ENCODE data around the gene RSAD2.
"Not testable (repeated sequence)": the region's sequence is repeated elsewhere in the genome, so short reads cannot be mapped to it uniquely, and the experiment has no call there.

The RSAD2 gene

GRCh38 chr2:6864923-6865345 is 12.6 kb upstream of the RSAD2 start:
- DNase-seq (ENCODE audit: low read depth) = no peak

- DNase-seq (ENCODE audit: low read depth) = peak; percentile 54
Observed at GRCh38 chr2:6865346-6866274, 12.0 kb upstream of the RSAD2 start, which contains the start of gene CMPK2. Gene CMPK2 (minus strand): TSS chr2:6865907. CDS start chr2:6865696, 211 bp downstream.

GRCh38 chr2:6866275-6866671 is 11.3 kb upstream of the RSAD2 start:
- no peak for DNase-seq (ENCODE audit: low read depth)

GRCh38 chr2:6866982-6867381 is 10.6 kb upstream of the RSAD2 start:
- DNase-seq (ENCODE audit: low read depth) = no peak

GRCh38 chr2:6872394-6872793 is 5.2 kb upstream of the RSAD2 start:
- DNase-seq (ENCODE audit: low read depth) = no peak

GRCh38 chr2:6874032-6874431 is 3.5 kb upstream of the RSAD2 start:
- DNase-seq (ENCODE audit: low read depth) = no peak

- DNase-seq (ENCODE audit: low read depth) = no peak
Observed at GRCh38 chr2:6876309-6876708, 1.3 kb upstream of the RSAD2 start.

GRCh38 chr2:6878549-6878948 is 972 bp downstream of the RSAD2 start:
- no peak for DNase-seq (ENCODE audit: low read depth)

GRCh38 chr2:6879011-6879410 is 1.4 kb downstream of the RSAD2 start:
- DNase-seq (ENCODE audit: low read depth) = no peak

GRCh38 chr2:6880200-6880733 is 2.7 kb downstream of the RSAD2 start:
- DNase-seq (ENCODE audit: low read depth) = no peak

- no peak for DNase-seq (ENCODE audit: low read depth)
Observed at GRCh38 chr2:6881046-6881445, 3.5 kb downstream of the RSAD2 start.

GRCh38 chr2:6881516-6881915 is 3.9 kb downstream of the RSAD2 start:
- DNase-seq (ENCODE audit: low read depth) = no peak

- DNase-seq (ENCODE audit: low read depth) = no peak
Observed at GRCh38 chr2:6883448-6884122, 6.0 kb downstream of the RSAD2 start.

GRCh38 chr2:6885551-6885950 is 8.0 kb downstream of the RSAD2 start:
- DNase-seq (ENCODE audit: low read depth) = no peak

GRCh38 chr2:6885968-6886367 is 8.4 kb downstream of the RSAD2 start:
- DNase-seq (ENCODE audit: low read depth) = no peak

GRCh38 chr2:6887751-6888192 is 10.2 kb downstream of the RSAD2 start:
- DNase-seq (ENCODE audit: low read depth) = no peak

GRCh38 chr2:6888724-6889123 is 11.1 kb downstream of the RSAD2 start:
- no peak for DNase-seq (ENCODE audit: low read depth)

- DNase-seq (ENCODE audit: low read depth) = no peak
Observed at GRCh38 chr2:6893876-6894482, 16.4 kb downstream of the RSAD2 start.

GRCh38 chr2:6896930-6897759 is 19.6 kb downstream of the RSAD2 start:
- DNase-seq (ENCODE audit: low read depth) = no peak

- DNase-seq (ENCODE audit: low read depth) = not testable (repeated sequence)
Observed at GRCh38 chr2:6902581-6902980, 25.0 kb downstream of the RSAD2 start.

GRCh38 chr2:6905668-6906067 is 28.1 kb downstream of the RSAD2 start:
- DNase-seq (ENCODE audit: low read depth) = no peak

Data from stimulated activated CD8-positive, alpha-beta memory T cell treated with anti-CD3 and anti-CD28 coated beads, Interleukin-7, amount 100 ng/mL, for 24 hours (primary cell).